CD4-positive, alpha-beta T cell treated with Interleukin-6 at 100 ng/mL for 8 hours (primary cell): ENCODE data around the gene CCDC18.
A peak's percentile ranks its signal among the peaks of the same experiment; 100 is the strongest.
"Not testable (repeated sequence)": the region's sequence is repeated elsewhere in the genome, so short reads cannot be mapped to it uniquely, and the experiment has no call there.

Source experiments
- DNase-seq: peaks from one replicate; pipeline ENCODE4 v3.0.0-alpha.2; 2020; ENCODE audit warnings: mixed read lengths, low spot score

The CCDC18 gene

DNA sequence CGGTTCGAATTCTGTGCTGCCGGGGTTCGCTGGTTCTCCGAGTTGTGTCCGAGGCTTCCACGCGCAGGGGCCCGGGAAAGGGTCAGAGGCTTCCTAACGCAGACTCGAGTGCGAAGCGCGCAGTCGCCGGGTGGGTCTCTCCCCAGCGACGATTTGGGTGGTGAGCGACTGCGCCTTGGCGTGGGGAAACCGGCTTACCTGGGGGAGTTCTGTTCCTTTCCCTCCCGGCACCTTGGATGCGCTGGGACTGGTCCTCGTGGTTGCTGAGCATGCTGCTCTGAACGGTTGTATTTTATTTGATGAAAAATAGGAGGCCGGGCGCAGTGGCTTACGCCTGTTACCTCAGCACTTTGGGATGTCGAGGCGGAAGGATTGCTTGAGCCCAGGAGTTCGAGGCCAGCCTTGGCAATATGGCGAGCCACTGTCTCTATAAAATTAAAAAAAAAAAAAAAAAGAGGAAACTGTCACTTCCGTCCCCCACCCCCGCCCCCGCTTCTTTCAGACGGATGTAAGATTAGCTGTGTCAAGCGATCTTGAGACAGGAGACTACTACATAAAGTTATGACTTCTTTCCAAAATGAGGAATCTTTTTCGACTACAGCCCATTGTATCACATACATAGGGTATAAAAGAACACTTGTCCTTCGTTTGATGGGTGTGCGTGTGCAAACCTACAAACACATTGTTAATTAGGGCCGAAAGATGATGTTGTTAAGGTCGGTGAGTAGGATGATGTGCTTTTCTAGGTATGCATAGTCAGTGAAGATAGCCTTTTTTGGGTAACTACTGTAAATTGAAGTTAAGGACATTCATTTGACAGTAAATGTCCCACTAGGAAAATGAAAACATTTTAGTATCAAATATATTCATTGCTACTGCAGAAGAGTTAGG, at the start of gene CCDC18:
TSS of gene CCDC18 (plus strand) at position 2 of the 891 bp plus-strand sequence. CDS start 2,638 bp downstream, outside the sequence.
- DNase-seq: peak; percentile 60

DNA sequence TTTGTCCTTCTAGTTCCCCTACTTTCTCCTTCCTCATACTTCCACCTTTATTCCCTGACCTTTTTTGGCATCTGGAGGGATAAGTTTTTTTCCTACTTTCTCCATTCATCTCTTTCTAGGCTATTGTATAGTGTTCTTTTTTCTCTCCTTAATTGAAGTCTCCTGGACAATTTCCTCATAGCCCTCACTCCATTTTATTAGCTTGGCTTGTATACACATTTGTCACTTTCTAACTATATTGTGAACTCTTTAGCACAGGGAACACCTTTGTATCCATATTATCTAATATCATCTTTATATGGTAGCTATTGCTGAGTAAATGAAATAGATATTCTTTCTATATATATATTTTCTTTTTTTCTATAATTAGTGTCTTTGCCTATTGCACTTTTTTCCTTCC, 47.9 kb upstream of the CCDC18 start:
- DNase-seq: no peak

GRCh38 chr1:93136445-93136844, 44.1 kb upstream of the CCDC18 start:
- DNase-seq: no peak

DNA sequence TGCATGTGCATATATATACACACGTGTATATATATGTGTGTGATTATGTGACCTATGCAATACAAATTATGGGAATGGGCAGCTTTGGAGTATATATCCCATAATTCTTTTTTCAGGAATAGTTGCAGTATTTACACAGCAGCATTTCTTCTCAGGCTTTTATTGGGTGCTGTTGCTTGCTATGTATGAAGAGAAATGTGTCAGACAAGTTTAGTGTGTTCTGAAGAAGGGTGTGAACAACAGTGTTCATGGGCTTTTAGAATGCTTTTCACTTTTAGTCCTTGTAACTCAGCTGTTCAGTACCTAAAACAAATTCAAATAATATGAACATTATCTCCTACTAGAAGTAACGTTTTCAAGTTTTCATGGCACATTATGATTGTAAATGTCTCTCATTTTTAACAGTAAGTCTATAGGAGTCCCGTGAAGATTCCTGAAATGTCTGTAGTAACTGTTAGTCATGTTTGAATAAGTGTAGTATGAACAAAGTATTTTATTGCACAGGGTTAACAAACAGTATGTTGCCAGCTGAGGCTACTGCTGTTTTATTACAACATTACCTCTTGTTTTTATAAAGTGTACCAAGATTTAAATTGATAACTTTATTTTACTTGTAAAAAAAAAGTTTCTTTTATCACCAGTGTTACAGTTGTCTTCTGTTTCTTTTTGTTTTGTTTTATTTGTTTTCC, 42.8 kb upstream of the CCDC18 start:
- no peak for DNase-seq

- no peak for DNase-seq
Measured at GRCh38 chr1:93140106-93140505, 40.4 kb upstream of the CCDC18 start.

GRCh38 chr1:93142161-93142560, 38.4 kb upstream of the CCDC18 start:
- no peak for DNase-seq

DNA sequence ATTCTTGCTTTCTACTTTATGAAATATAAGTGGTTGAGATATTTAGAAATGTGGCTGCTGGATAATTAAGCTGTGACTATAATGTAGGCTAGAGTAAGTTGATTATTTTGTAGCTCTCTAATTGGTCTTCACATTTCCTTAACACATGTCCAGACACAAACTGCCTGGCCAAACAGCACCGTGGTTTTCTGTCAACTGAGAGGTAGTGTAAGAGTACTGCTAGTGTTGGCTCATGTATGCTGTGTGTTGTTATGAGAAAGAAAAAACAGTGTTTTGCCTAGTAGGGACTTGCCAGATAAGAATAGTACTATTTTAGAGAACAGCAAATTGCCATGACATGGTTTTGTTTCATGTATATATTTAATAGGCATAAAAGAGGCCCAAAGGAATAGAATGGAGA, 37.4 kb upstream of the CCDC18 start:
- DNase-seq: no peak

- DNase-seq: no peak
Measured at GRCh38 chr1:93143769-93144168, 36.8 kb upstream of the CCDC18 start.

DNA sequence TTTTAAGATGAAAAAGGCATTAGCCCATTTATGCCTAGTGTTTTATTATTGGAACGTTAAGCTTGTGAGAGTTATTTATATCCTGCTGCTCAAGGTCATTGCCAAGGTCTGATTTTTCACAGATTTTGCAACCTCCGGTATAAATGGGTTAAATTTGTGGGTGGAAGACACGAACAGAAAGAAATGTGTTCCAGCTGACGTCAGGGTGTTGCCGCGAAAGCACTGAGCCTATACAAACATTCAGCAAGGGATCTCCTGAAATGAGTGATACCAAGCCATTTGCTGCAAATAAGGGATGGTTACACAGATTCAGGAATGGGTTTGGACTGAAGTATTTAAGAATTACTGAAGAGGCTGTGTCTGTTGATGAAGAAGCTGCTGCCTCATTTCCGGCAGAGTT, 32.5 kb upstream of the CCDC18 start:
- DNase-seq: no peak

DNA sequence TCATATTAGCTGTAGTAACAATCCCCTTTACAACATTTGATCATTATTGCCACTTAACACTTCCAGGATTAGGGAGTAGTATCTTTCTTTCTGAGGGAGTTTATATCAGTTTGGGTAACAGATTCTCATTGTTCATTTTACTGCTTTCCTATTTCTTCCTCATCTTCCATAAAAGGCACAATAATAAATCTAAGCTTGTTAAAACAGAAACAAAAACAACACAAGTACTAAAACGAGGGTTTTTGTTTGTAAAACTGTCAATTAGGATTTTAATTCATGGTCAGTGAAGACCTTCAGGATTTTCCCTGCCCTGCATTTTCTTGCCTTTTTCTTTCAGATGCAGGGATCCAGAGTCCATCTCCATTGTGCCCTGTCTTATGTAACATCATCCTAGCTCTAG, 29.8 kb upstream of the CCDC18 start:
- DNase-seq: no peak

- no peak for DNase-seq
Measured at GRCh38 chr1:93151474-93151873, 29.1 kb upstream of the CCDC18 start.

GRCh38 chr1:93152835-93153234, 27.7 kb upstream of the CCDC18 start:
- DNase-seq: no peak

- DNase-seq: no peak
Measured at GRCh38 chr1:93154898-93155297, 25.6 kb upstream of the CCDC18 start.

DNA sequence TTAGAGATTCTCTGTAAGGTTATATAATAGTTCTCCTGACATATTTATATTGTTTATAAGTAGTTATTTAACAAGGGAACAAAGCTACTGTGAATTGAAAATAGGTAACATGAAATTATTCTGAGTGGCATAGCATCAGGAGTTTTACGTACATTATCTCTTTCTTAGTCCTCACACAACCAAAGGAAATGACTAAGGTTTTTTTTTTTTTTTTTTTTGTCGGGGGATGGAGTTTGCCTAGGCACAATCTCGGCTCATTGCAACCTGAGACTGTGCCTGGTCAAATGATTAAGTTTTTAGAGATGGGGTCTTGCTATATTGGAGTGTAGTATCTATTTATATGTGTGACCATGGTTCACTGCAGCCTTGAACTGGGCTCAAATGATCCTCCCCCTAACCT, 25.2 kb upstream of the CCDC18 start:
- DNase-seq: no peak

- DNase-seq: no peak
Measured at GRCh38 chr1:93159337-93159736, 21.2 kb upstream of the CCDC18 start.

DNA sequence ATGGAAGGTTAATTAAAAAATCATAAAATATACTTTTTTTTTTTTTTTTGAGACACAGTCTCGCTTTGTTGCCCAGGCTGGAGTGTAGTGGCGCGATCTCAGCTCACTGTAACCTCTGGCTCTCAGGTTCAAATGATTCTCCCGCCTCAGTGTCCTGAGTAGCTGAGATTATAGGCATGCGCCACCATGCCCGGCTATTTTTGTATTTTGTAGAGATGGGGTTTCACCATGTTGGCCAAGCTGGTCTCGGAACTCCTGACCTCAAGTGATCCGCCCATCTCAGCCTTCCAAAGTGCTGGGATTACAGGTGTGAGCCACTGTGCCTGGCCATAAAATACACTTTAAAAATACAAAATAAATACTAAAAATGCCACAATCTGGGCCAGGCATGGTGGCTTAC, 17.2 kb upstream of the CCDC18 start:
- not testable (repeated sequence) for DNase-seq

GRCh38 chr1:93164816-93165215, 15.7 kb upstream of the CCDC18 start:
- no peak for DNase-seq

DNA sequence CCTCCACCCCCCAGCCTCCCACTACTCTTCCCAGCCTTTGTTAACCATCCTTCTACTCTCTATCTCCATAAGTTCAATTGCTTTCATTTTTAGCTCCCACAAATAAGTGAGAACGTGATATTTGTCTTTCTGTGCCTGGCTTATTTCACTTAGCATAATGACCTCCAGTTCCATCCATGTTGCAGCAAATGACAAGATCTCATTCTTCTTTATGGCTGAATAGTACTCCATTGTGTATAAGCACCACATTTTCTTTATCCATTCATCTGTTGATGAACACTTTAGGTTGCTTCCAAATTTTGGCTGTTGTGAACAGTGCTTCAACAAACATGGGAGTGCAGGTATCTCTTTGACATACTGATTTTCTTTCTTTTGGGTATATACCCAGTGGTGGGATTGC, 14.6 kb upstream of the CCDC18 start:
- DNase-seq: not testable (repeated sequence)

- no peak for DNase-seq
Measured at GRCh38 chr1:93167006-93167405, 13.5 kb upstream of the CCDC18 start.

DNA sequence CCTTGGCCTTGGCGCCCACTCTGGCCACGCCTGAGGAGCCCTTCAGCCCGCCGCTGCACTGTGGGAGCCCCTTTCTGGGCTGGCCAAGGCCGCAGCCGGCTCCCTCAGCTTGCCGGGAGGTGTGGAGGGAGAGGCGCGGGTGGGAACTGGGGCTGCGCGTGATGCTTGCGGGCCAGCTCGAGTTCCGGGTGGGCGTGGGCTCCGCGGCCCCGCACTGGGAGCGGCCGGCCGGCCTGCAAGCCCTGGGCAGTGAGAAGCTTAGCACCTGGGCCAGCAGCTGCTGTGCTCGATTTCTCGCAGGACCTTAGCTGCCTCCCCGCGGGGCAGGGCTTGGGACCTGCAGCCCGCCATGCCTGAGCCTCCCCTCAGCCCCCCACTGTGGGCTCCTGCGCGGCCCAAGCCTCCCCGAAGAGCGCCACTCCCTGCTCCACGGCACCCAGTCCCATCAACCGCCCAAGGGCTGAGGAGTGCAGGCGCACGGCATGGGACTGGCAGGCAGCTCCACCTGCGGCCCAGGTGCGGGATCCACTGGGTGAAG, 10.3 kb upstream of the CCDC18 start:
- DNase-seq: not testable (repeated sequence)

- DNase-seq: no peak
Measured at GRCh38 chr1:93171549-93172034, 8.9 kb upstream of the CCDC18 start.

DNA sequence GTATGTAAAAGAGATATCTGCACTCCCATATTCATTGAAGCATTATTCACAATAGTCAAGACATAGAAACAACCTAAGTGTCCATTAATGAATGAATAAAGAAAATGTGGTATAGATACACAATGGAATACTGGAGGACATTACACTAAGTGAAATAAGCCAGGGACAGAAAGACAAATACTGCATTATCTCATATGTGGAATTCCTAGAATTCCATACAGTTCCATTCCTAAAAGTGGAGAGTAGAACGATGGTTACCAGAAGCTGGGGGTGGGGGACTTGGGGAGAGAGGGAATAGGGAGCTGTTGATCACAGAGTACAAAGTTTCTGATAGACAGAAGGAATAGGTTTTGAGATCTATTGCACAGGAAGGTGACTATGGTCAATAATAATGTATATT, 7.7 kb upstream of the CCDC18 start:
- DNase-seq: no peak

GRCh38 chr1:93174638-93175037, 5.9 kb upstream of the CCDC18 start:
- DNase-seq: not testable (repeated sequence)
